ENCODE results near the gene DGKZ.

The DGKZ gene

DNA sequence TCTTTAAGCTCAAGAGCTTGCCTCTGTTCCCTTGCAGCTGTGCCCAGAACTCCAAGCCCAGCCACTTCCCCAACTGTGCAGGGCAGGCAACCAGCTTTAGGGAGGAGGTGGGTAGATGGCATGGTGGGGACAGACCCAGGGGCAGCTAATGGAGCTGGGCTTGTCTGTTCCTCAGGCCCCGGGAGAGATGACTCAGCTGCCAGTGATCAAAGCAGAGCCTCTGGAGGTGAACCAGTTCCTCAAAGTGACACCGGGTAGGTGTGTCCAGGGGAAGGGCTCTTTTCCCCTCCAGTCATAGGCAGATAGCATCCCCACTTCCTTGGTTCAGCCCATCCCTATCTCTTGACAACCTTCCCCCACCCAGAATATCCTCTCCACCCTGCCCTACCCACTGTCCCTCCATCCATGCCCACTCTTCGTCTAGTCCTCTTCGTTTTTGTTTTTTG lies 37.4 kb upstream of the DGKZ start:
- Histone ChIP-seq H3K9me3 (no peaks in the 10 kb centered on the region), H3K4me3 (ENCODE audit: low read depth, low read length) (no peak overlapping the region), H3K27me3 (no peaks in the 10 kb centered on the region), H3K36me3 (no peaks in the 10 kb centered on the region), H3K4me1 (no peaks in the 10 kb centered on the region)
- peak; percentile 29 for DNase-seq
- TF ChIP-seq, protein P1, sequence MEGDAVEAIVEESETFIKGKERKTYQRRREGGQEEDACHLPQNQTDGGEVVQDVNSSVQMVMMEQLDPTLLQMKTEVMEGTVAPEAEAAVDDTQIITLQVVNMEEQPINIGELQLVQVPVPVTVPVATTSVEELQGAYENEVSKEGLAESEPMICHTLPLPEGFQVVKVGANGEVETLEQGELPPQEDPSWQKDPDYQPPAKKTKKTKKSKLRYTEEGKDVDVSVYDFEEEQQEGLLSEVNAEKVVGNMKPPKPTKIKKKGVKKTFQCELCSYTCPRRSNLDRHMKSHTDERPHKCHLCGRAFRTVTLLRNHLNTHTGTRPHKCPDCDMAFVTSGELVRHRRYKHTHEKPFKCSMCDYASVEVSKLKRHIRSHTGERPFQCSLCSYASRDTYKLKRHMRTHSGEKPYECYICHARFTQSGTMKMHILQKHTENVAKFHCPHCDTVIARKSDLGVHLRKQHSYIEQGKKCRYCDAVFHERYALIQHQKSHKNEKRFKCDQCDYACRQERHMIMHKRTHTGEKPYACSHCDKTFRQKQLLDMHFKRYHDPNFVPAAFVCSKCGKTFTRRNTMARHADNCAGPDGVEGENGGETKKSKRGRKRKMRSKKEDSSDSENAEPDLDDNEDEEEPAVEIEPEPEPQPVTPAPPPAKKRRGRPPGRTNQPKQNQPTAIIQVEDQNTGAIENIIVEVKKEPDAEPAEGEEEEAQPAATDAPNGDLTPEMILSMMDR (IDR thresholded peaks at IDR 0.05; ENCODE audit: low read depth, low read length), result no peak

DNA sequence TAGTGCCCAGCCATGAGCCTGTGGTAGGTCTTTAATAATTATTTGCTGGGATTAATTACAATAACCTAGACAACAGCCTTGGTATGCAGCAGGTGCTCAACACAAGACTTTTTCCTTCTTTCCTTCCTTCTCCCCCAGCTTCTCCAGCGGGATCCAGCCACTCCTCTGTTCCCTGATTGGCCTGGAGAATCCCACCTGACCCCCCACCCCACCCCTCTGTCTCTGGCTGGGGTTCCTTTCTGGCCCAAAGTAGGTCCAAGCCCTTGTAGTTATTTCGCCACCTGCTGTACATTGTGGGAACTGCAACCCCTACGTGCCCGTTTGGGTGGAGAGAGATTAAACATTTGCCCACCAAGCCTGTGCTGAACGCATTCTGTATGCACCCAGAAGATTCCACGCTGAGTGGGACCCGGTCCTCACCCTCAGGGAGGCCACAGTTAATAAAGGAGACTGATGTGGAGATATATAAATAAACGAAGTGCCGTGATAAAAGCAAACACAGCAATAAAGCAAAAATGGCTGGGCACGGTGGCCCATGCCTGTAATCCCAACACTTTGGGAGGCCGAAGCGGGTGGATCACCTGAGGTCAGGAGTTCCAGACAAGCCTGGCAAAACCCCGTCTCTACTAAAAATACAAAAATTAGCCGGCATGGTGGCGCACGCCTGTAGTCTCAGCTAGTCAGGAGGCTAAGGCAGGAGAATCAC lies 32.1 kb upstream of the DGKZ start:
- peak; percentile 77 for DNase-seq
- no peak overlapping the region for H3K4me3 ChIP-seq (ENCODE audit: low read depth, low read length)
- TF ChIP-seq, protein P1 (IDR thresholded peaks at IDR 0.05; ENCODE audit: low read depth, low read length), result peak; percentile 81
- H3K9me3 ChIP-seq, result no peaks in the 10 kb centered on the region
- H3K36me3 ChIP-seq, result no peaks in the 10 kb centered on the region
- H3K27me3 ChIP-seq, result no peaks in the 10 kb centered on the region
- no peaks in the 10 kb centered on the region for H3K4me1 ChIP-seq

DNA sequence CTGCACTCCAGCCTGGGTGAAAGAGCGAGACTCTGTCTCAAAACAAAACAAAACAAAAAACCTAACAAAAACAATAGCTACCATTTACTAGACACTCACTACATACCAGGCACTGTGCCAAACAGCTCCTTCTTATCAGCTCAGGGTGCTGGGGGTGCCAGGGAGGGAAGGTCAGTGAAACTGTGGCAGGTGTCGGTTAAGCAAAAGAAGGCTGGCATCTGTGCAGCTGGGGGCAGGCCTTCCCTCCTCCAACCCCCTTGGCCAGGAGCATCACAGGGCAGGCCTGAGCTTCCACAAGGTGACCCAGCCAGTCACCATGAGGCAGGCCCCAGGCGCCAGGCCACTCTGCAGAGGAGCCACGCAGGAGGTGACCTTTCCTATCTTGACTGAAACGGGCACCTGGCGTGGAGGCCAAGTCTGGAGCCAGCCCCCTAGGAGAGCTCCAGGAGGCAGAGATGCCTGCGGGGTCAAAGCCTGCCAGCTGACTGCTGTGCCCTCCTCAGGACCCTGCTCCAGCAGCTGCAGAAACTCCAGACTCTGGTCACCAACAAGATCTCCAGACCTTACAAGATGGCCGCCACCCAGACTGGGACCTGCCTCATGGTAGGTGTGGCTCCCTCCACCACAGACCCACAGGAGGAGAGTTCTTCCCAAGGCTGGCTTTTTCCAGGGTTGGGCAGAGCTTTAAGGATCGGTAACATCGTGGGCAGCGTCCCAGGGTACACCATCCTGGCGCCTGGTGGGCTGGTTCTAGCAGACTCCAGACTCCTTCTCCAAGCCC lies 31.3 kb upstream of the DGKZ start:
- no peaks in the 10 kb centered on the region for H3K9me3 ChIP-seq
- H3K4me1 ChIP-seq, result no peaks in the 10 kb centered on the region
- peak; percentile 26 for DNase-seq
- no peak overlapping the region for H3K4me3 ChIP-seq (ENCODE audit: low read depth, low read length)
- H3K36me3 ChIP-seq, result no peaks in the 10 kb centered on the region
- TF ChIP-seq, protein P1 (IDR thresholded peaks at IDR 0.05; ENCODE audit: low read depth, low read length), result no peak
- H3K27me3 ChIP-seq, result no peaks in the 10 kb centered on the region

GRCh38 chr11:46319074-46319453 lies 28.2 kb upstream of the DGKZ start:
- TF ChIP-seq, protein P1 (IDR thresholded peaks at IDR 0.05; ENCODE audit: low read depth, low read length), result no peak

GRCh38 chr11:46321757-46322156 lies 25.5 kb upstream of the DGKZ start:
- Histone ChIP-seq H3K27me3 (no peaks in the 10 kb centered on the region), H3K4me1 (no peaks in the 10 kb centered on the region), H3K9me3 (no peaks in the 10 kb centered on the region), H3K4me3 (ENCODE audit: low read depth, low read length) (no peak overlapping the region), H3K36me3 (no peaks in the 10 kb centered on the region)
- DNase-seq, result no peak
- TF ChIP-seq, protein P1 (IDR thresholded peaks at IDR 0.05; ENCODE audit: low read depth, low read length), result no peak

More at GRCh38 chr11:46319074-46319453, 28.2 kb upstream of the DGKZ start:
- no peaks in the 10 kb centered on the region for H3K36me3 ChIP-seq
- H3K4me3 ChIP-seq (ENCODE audit: low read depth, low read length), result no peak overlapping the region
- H3K9me3 ChIP-seq, result no peaks in the 10 kb centered on the region
- DNase-seq, result no peak
- H3K4me1 ChIP-seq, result no peaks in the 10 kb centered on the region
- no peaks in the 10 kb centered on the region for H3K27me3 ChIP-seq

DNA sequence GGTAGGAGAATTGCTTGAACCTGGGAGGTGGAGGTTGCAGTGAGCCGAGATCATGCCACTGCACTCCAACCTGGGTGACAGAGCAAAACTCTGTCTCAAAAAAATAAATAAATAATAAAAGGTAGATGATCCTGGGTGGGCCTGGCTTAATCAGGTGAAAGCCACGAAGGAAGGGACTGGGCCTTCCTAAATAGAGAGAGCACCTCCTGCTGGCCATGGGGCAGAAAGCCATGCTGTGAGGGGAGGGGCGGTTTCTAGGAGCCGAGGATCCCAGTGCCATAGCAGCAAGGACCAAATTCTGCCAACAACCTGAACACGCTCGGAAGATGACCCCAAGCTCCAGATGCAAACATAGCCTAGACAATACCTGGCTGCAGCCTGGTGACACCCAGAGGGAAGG lies 24.5 kb upstream of the DGKZ start:
- TF ChIP-seq, protein P1 (IDR thresholded peaks at IDR 0.05; ENCODE audit: low read depth, low read length), result no peak
- Histone ChIP-seq H3K36me3 (no peaks in the 10 kb centered on the region), H3K9me3 (no peaks in the 10 kb centered on the region), H3K27me3 (no peaks in the 10 kb centered on the region), H3K4me3 (ENCODE audit: low read depth, low read length) (no peak overlapping the region), H3K4me1 (no peaks in the 10 kb centered on the region)
- DNase-seq, result no peak
